ENCODE measurements around the gene LYZL1. TPM values are rescaled to one million over a fixed set of nuclear protein-coding genes. Genes with fewer than 3 reads are reported as not detected.

Gene LYZL1
- total RNA-seq, 4 donors from 2014 or later: not detected

GRCh38 chr10:29259498-29259897, 29.4 kb upstream of the LYZL1 start:
- DNase-seq: no peak
- Histone ChIP-seq H3K27me3 (no peaks in the 10 kb centered on the region), H3K36me3 (no peaks in the 10 kb centered on the region), H3K4me3 (no peak overlapping the region), H3K4me1 (peaks cover 0 to 4% of the 10 kb centered on the region in 2 donors), H3K9me3 (no peaks in the 10 kb centered on the region), H3K27ac (no peak overlapping the region)
- no peak for TF ChIP-seq POLR2A (IDR thresholded peaks at IDR 0.05)
- TF ChIP-seq, protein P1, sequence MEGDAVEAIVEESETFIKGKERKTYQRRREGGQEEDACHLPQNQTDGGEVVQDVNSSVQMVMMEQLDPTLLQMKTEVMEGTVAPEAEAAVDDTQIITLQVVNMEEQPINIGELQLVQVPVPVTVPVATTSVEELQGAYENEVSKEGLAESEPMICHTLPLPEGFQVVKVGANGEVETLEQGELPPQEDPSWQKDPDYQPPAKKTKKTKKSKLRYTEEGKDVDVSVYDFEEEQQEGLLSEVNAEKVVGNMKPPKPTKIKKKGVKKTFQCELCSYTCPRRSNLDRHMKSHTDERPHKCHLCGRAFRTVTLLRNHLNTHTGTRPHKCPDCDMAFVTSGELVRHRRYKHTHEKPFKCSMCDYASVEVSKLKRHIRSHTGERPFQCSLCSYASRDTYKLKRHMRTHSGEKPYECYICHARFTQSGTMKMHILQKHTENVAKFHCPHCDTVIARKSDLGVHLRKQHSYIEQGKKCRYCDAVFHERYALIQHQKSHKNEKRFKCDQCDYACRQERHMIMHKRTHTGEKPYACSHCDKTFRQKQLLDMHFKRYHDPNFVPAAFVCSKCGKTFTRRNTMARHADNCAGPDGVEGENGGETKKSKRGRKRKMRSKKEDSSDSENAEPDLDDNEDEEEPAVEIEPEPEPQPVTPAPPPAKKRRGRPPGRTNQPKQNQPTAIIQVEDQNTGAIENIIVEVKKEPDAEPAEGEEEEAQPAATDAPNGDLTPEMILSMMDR (IDR thresholded peaks at IDR 0.05): no peak
- intact Hi-C loops (cut with DNase I; ENCODE audit: low total_unique reads): no loop called here

- no peak for DNase-seq
- no peaks in the 10 kb centered on the region for H3K9me3 ChIP-seq
- H3K4me3 ChIP-seq: no peak overlapping the region
- TF ChIP-seq, protein P1 (IDR thresholded peaks at IDR 0.05): no peak
- no peak for TF ChIP-seq POLR2A (IDR thresholded peaks at IDR 0.05)
- intact Hi-C loops (cut with DNase I; ENCODE audit: low total_unique reads): no loop called here
- H3K27ac ChIP-seq: no peak overlapping the region
- H3K4me1 ChIP-seq: no peaks in the 10 kb centered on the region
- H3K36me3 ChIP-seq: no peaks in the 10 kb centered on the region
- no peaks in the 10 kb centered on the region for H3K27me3 ChIP-seq
These were observed 25.4 kb upstream of the LYZL1 start for GRCh38 chr10:29263506-29263905.

DNA sequence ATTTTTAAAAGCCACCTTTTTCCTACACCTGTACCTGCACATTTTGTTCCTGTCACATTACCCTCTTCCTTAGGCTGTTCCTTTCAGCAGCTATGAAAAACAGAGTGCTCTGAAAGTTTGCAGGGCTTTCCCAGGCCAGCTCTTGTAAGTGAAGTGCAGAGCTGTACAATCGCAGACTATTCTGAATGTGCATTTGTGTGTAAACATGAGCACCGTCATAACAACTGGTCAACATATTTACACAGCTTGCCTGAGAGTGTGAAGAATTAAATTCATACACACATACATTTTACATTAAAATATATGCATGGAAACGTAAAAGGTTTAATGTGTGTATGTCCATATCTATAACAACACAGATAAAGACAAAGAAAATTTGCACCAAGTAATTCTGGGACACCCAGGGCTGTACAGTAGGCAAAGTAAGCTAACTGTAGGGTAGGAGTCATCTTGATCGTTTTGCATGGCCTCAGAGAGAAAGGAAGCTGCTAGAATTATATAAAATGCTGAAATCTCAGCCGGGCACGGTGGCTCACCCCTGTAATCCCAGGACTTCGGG, 23.6 kb upstream of the LYZL1 start:
- Histone ChIP-seq H3K4me1 (no peaks in the 10 kb centered on the region), H3K9me3 (no peaks in the 10 kb centered on the region), H3K27me3 (no peaks in the 10 kb centered on the region), H3K4me3 (no peak overlapping the region), H3K27ac (no peak overlapping the region), H3K36me3 (no peaks in the 10 kb centered on the region)
- intact Hi-C loops (cut with DNase I; ENCODE audit: low total_unique reads): no loop called here
- DNase-seq: no peak
- no peak for TF ChIP-seq POLR2A (IDR thresholded peaks at IDR 0.05)
- TF ChIP-seq, protein P1 (IDR thresholded peaks at IDR 0.05): no peak

GRCh38 chr10:29266641-29267040, 22.2 kb upstream of the LYZL1 start:
- TF ChIP-seq POLR2A (IDR thresholded peaks at IDR 0.05): no peak
- TF ChIP-seq, protein P1 (IDR thresholded peaks at IDR 0.05): no peak
- Histone ChIP-seq H3K9me3 (no peaks in the 10 kb centered on the region), H3K4me3 (no peak overlapping the region), H3K27me3 (no peaks in the 10 kb centered on the region), H3K36me3 (no peaks in the 10 kb centered on the region), H3K27ac (no peak overlapping the region), H3K4me1 (no peaks in the 10 kb centered on the region)
- DNase-seq: no peak
- intact Hi-C loops (cut with DNase I; ENCODE audit: low total_unique reads): no loop called here

GRCh38 chr10:29268011-29268410, 20.9 kb upstream of the LYZL1 start:
- Histone ChIP-seq H3K27me3 (no peaks in the 10 kb centered on the region), H3K9me3 (no peaks in the 10 kb centered on the region), H3K36me3 (no peaks in the 10 kb centered on the region), H3K27ac (no peak overlapping the region), H3K4me3 (no peak overlapping the region), H3K4me1 (no peaks in the 10 kb centered on the region)
- DNase-seq: no peak
- TF ChIP-seq, protein P1 (IDR thresholded peaks at IDR 0.05): no peak
- TF ChIP-seq POLR2A (IDR thresholded peaks at IDR 0.05): no peak
- intact Hi-C loops (cut with DNase I; ENCODE audit: low total_unique reads): no loop called here

Data from uterus (tissue), 4 donors.